HEK293 (cell line): ENCODE data around the gene ERAL1.

Source experiments
- CTCF ChIA-PET: fragments of 350-600 bp; formaldehyde crosslinking; extraction: SDS; loops from one replicate; lab custom pipeline; 2021; ENCODE audit warnings: antibody characterized with exemption; lab: Yijun Ruan, JAX
- POLR2A ChIA-PET: fragments of 300-600 bp; formaldehyde crosslinking; extraction: SDS; loops from one replicate; lab custom pipeline; 2020; ENCODE audit warnings: antibody characterized with exemption, inconsistent platforms; lab: Yijun Ruan, JAX
- H3K27ac ChIP-seq: fragments of 200-500 bp; sonication (Bioruptor generic); 2 replicates; pipeline ENCODE4 v1.5.1; 2014; ENCODE audit warnings: low read depth, low read length, control low read depth, inconsistent platforms; ENCODE audit errors: extremely low read depth
- H3K36me3 ChIP-seq, 2 experiments: fragments of 200-500 bp in 1 of 2; sonication (Bioruptor generic) in 1 of 2; 1 replicate in 1 of 2; 2 replicates in 1 of 2; pipeline ENCODE4 v1.5.1; 2014 to 2017; ENCODE audit warnings: inconsistent platforms in 2 of 2, low read length in 2 of 2; ENCODE audit not compliant: control insufficient read depth in 2 of 2, insufficient read depth in 1 of 2
- H3K4me1 ChIP-seq: fragments of 200-500 bp; sonication (Bioruptor generic); 2 replicates; pipeline ENCODE4 v1.5.1; 2014; ENCODE audit warnings: mild to moderate bottlenecking, low read length, inconsistent platforms; ENCODE audit not compliant: control insufficient read depth, insufficient read depth
- H3K4me3 ChIP-seq: 2 replicates; pipeline ENCODE4 v1.5.1; 2011; ENCODE audit warnings: low read depth, mild to moderate bottlenecking, control low read depth, low read length, moderate library complexity
- H3K9me3 ChIP-seq: fragments of 200-500 bp; sonication (Bioruptor generic); 2 replicates; pipeline ENCODE4 v1.5.1; 2014; ENCODE audit warnings: low read depth, low read length, inconsistent platforms; ENCODE audit not compliant: control insufficient read depth, insufficient read depth
- GLI4 ChIP-seq: fragments of 450-650 bp; formaldehyde crosslinking; IDR thresholded peaks from 2 replicates; pipeline ENCODE4 v1.5.1; 2016; ENCODE audit warnings: missing biosample characterization, missing genetic modification characterization
- GLIS1 ChIP-seq: fragments of 450-650 bp; formaldehyde crosslinking; IDR thresholded peaks from 2 replicates; pipeline ENCODE4 v1.5.1; 2016; ENCODE audit warnings: missing biosample characterization, missing genetic modification characterization
- KLF10 ChIP-seq: fragments of 450-650 bp; IDR thresholded peaks from 2 replicates; pipeline ENCODE4 v1.5.1; 2018; ENCODE audit warnings: missing biosample characterization, mild to moderate bottlenecking, missing genetic modification characterization
- KLF9 ChIP-seq: fragments of 450-650 bp; formaldehyde crosslinking; IDR thresholded peaks from 2 replicates; pipeline ENCODE4 v1.5.1; 2016; ENCODE audit warnings: missing biosample characterization, missing genetic modification characterization, low read depth
- MZF1 ChIP-seq: fragments of 450-650 bp; formaldehyde crosslinking; IDR thresholded peaks from 2 replicates; pipeline ENCODE4 v1.5.1; 2017; ENCODE audit warnings: missing biosample characterization, missing genetic modification characterization, borderline replicate concordance
- RBAK ChIP-seq: fragments of 450-650 bp; formaldehyde crosslinking; IDR thresholded peaks from 2 replicates; pipeline ENCODE4 v1.5.1; 2016; ENCODE audit warnings: missing biosample characterization, missing genetic modification characterization
- WT1 ChIP-seq: fragments of 450-650 bp; formaldehyde crosslinking; IDR thresholded peaks from 2 replicates; pipeline ENCODE4 v1.5.1; 2016; ENCODE audit warnings: missing biosample characterization, missing genetic modification characterization
- ZFP41 ChIP-seq: fragments of 450-650 bp; formaldehyde crosslinking; IDR thresholded peaks from 2 replicates; pipeline ENCODE4 v1.5.1; 2016; ENCODE audit warnings: missing biosample characterization, missing genetic modification characterization, borderline replicate concordance
- ZNF121 ChIP-seq: fragments of 450-650 bp; formaldehyde crosslinking; IDR thresholded peaks from 2 replicates; pipeline ENCODE4 v1.5.1; 2016; ENCODE audit warnings: missing biosample characterization, missing genetic modification characterization
- ZNF16 ChIP-seq: fragments of 450-650 bp; formaldehyde crosslinking; IDR thresholded peaks from 2 replicates; pipeline ENCODE4 v1.5.1; 2016; ENCODE audit warnings: low read depth, missing biosample characterization, missing genetic modification characterization
- ZNF175 ChIP-seq: fragments of 450-650 bp; formaldehyde crosslinking; IDR thresholded peaks from 2 replicates; pipeline ENCODE4 v1.5.1; 2016; ENCODE audit warnings: missing biosample characterization, missing genetic modification characterization
- ZNF2 ChIP-seq: fragments of 450-650 bp; formaldehyde crosslinking; IDR thresholded peaks from 2 replicates; pipeline ENCODE4 v1.5.1; 2016; ENCODE audit warnings: missing biosample characterization, missing genetic modification characterization
- ZNF274 ChIP-seq, 2 experiments: fragments of 200-500 bp in 1 of 2; fragments of 450-650 bp in 1 of 2; sonication (Bioruptor generic) in 1 of 2; formaldehyde crosslinking in 1 of 2; IDR thresholded peaks; 2 replicates each; pipeline versions ENCODE4 v1.5.1 to v1.6.1; 2014 to 2016; ENCODE audit warnings: borderline replicate concordance in 1 of 2, inconsistent platforms in 1 of 2, low read length in 1 of 2, missing biosample characterization in 1 of 2, missing genetic modification characterization in 1 of 2
- ZNF501 ChIP-seq: fragments of 450-650 bp; formaldehyde crosslinking; IDR thresholded peaks from 2 replicates; pipeline ENCODE4 v1.5.1; 2016; ENCODE audit warnings: missing biosample characterization, missing genetic modification characterization
- ZNF670 ChIP-seq: fragments of 450-650 bp; formaldehyde crosslinking; IDR thresholded peaks from 2 replicates; pipeline ENCODE4 v1.5.1; 2016; ENCODE audit warnings: missing biosample characterization, missing genetic modification characterization, low read depth
- ZNF747 ChIP-seq: fragments of 450-650 bp; formaldehyde crosslinking; IDR thresholded peaks from 2 replicates; pipeline ENCODE4 v1.5.1; 2016; ENCODE audit warnings: missing biosample characterization, missing genetic modification characterization
- ZNF792 ChIP-seq: fragments of 450-650 bp; formaldehyde crosslinking; IDR thresholded peaks from 2 replicates; pipeline ENCODE4 v1.5.1; 2016; ENCODE audit warnings: missing biosample characterization, missing genetic modification characterization
- TF ChIP-seq, protein P1 (sequence below): fragments of 450-650 bp; formaldehyde crosslinking; IDR thresholded peaks from 2 replicates; pipeline ENCODE4 v1.5.1; 2017; ENCODE audit warnings: missing biosample characterization, missing genetic modification characterization
- TF ChIP-seq, protein P2 (sequence below): fragments of 450-650 bp; formaldehyde crosslinking; conservative IDR thresholded peaks from 2 replicates; pipeline ENCODE4 v1.5.1; 2016; ENCODE audit warnings: low read depth, missing biosample characterization, missing genetic modification characterization

ERAL1 gene

DNA sequence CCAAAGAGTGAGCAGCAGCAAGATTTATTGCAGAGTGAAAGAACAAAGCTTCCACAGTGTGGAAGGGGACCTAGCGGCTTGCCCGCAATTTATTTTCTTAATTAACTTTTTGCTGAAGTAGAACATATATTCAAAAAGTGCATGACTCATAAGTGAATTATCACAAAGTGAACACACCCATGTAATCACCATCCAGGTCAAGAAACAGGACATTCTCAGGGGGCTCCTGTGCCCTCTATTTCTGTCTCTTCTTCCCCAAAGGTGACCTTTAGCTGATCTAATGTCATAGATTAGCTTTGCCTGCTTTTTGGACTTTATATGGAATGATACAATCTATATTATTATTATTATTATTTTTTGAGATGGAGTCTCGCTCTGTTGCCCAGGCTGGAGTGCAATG, 19.9 kb downstream of the ERAL1 start:
- POLR2A ChIA-PET: no interaction called here
- CTCF ChIA-PET: interaction anchor here (1.6 kb wide), 1 partner anchor 111 kb away, joined by 7 read pairs; no protein-coding TSS in a partner anchor
- Histone ChIP-seq H3K36me3 (peaks cover 0 to 18% of the 10 kb centered on the region in 2 experiments; a peak in 2 of 3 replicates), H3K4me3 (no peak overlapping the region), H3K27ac (no peak overlapping the region), H3K4me1 (no peaks in the 10 kb centered on the region), H3K9me3 (no peaks in the 10 kb centered on the region)
- TF ChIP-seq ZNF175 (no peak), ZNF2 (tag by site-specific recombination) (no peak), ZNF747 (tag by site-specific recombination) (no peak), ZNF16 (tag by site-specific recombination) (no peak), WT1 (tag by site-specific recombination) (no peak), GLIS1 (no peak), ZNF670 (tag by site-specific recombination) (no peak), MZF1 (tag by site-specific recombination) (no peak), ZNF121 (no peak), ZNF501 (tag by site-specific recombination) (no peak), RBAK (tag by site-specific recombination) (no peak), ZFP41 (no peak), KLF9 (tag by site-specific recombination) (no peak), ZNF274 (IDR thresholded peaks at IDR 0.05; ENCODE audit: low read length) (no peak), ZNF274 (tag by site-specific recombination; IDR thresholded peaks at IDR 0.05; ENCODE audit: borderline replicate concordance) (no peak), KLF10 (tag by site-specific recombination) (no peak), GLI4 (tag by site-specific recombination) (no peak), ZNF792 (tag by site-specific recombination) (no peak)
- TF ChIP-seq, protein P1, sequence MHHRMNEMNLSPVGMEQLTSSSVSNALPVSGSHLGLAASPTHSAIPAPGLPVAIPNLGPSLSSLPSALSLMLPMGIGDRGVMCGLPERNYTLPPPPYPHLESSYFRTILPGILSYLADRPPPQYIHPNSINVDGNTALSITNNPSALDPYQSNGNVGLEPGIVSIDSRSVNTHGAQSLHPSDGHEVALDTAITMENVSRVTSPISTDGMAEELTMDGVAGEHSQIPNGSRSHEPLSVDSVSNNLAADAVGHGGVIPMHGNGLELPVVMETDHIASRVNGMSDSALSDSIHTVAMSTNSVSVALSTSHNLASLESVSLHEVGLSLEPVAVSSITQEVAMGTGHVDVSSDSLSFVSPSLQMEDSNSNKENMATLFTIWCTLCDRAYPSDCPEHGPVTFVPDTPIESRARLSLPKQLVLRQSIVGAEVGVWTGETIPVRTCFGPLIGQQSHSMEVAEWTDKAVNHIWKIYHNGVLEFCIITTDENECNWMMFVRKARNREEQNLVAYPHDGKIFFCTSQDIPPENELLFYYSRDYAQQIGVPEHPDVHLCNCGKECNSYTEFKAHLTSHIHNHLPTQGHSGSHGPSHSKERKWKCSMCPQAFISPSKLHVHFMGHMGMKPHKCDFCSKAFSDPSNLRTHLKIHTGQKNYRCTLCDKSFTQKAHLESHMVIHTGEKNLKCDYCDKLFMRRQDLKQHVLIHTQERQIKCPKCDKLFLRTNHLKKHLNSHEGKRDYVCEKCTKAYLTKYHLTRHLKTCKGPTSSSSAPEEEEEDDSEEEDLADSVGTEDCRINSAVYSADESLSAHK (tag by site-specific recombination): no peak
- TF ChIP-seq, protein P2, sequence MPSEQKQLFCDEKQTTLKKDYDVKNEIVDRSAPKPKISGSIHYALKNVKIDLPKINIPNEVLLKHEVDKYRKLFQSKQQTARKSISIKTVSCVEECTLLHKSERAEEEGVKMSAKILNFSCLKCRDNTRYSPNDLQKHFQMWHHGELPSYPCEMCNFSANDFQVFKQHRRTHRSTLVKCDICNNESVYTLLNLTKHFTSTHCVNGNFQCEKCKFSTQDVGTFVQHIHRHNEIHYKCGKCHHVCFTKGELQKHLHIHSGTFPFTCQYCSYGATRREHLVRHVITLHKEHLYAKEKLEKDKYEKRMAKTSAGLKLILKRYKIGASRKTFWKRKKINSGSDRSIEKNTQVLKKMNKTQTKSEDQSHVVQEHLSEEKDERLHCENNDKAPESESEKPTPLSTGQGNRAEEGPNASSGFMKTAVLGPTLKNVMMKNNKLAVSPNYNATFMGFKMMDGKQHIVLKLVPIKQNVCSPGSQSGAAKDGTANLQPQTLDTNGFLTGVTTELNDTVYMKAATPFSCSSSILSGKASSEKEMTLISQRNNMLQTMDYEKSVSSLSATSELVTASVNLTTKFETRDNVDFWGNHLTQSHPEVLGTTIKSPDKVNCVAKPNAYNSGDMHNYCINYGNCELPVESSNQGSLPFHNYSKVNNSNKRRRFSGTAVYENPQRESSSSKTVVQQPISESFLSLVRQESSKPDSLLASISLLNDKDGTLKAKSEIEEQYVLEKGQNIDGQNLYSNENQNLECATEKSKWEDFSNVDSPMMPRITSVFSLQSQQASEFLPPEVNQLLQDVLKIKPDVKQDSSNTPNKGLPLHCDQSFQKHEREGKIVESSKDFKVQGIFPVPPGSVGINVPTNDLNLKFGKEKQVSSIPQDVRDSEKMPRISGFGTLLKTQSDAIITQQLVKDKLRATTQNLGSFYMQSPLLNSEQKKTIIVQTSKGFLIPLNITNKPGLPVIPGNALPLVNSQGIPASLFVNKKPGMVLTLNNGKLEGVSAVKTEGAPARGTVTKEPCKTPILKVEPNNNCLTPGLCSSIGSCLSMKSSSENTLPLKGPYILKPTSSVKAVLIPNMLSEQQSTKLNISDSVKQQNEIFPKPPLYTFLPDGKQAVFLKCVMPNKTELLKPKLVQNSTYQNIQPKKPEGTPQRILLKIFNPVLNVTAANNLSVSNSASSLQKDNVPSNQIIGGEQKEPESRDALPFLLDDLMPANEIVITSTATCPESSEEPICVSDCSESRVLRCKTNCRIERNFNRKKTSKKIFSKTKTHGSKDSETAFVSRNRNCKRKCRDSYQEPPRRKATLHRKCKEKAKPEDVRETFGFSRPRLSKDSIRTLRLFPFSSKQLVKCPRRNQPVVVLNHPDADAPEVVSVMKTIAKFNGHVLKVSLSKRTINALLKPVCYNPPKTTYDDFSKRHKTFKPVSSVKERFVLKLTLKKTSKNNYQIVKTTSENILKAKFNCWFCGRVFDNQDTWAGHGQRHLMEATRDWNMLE (tag by site-specific recombination): no peak
